ENCODE measurements around the gene NT5C3B.

- TF ChIP-seq CTCF (conservative IDR thresholded peaks at IDR 0.05; ENCODE audit: low read length) (no peak), EZH2phosphoT487 (IDR thresholded peaks at IDR 0.05; ENCODE audit: borderline replicate concordance, low read depth, low read length) (no peak)
These were observed 24.4 kb upstream of the NT5C3B start for GRCh38 chr17:41860254-41860931.
